HCT116 (cell line): ENCODE results near the gene SDK1. TPM values are rescaled to one million over a fixed set of nuclear protein-coding genes. Genes with fewer than 3 reads are reported as not detected.

Source experiments
- ATAC-seq: fragments of 200-7000 bp; cut with Tn5 transposase; 2 replicates; pipeline ENCODE4 v1.9.1; 2020; ENCODE audit warnings: mild to moderate bottlenecking, moderate library complexity
- BruUV-seq: library from RNA; stranded (reverse); fragments of 400-500 nt; replicated peaks from 2 replicates; lab custom pipeline; 2021; lab: Mats Ljungman, UMichigan
- CTCF ChIA-PET: fragments of 300-600 bp; sonication (Branson Sonifier 250); formaldehyde crosslinking; loops from one replicate; lab custom pipeline; 2021; ENCODE audit warnings: antibody characterized with exemption; lab: Charles Lee
- POLR2A ChIA-PET: fragments of 300-600, 350-600 bp; sonication (Branson Sonifier 250); formaldehyde crosslinking; loops from one replicate; lab custom pipeline; 2021; ENCODE audit warnings: antibody characterized with exemption; lab: Charles Lee
- RAD21 ChIA-PET, 2 experiments: fragments of 300-600 bp; sonication (Branson Sonifier 250); formaldehyde crosslinking; loops; one replicate each; lab custom pipeline; 2023; ENCODE audit warnings: low total read pairs in 2 of 2; ENCODE audit not compliant: uncharacterized antibody in 2 of 2, unreplicated experiment in 2 of 2, low non-redundant PET in 1 of 2; lab: Charles Lee
- DNase-seq: peaks from one replicate; pipeline ENCODE4 v3.0.0-alpha.2; 2010; ENCODE audit warnings: low read depth, low spot score
- H2AFZ ChIP-seq: fragments of 200-600 bp; shearing (Covaris generic), sonication (generic); 2 replicates; pipeline ENCODE4 v1.6.1; 2017; ENCODE audit warnings: low read depth, mixed run types, mixed read lengths, antibody characterized with exemption, low read length; ENCODE audit not compliant: poor library complexity, severe bottlenecking
- H3K27ac ChIP-seq: 2 replicates; pipeline ENCODE4 v1.5.1; 2012; ENCODE audit warnings: low read depth, low read length
- H3K27me3 ChIP-seq: fragments of 200-600 bp; sonication (generic); 2 replicates; pipeline ENCODE4 v1.6.1; 2016; ENCODE audit warnings: mixed run types, low read length, mixed read lengths; ENCODE audit not compliant: insufficient read depth
- H3K36me3 ChIP-seq, 2 experiments: fragments of 200-500 bp in 1 of 2; fragments of 200-600 bp in 1 of 2; sonication (Bioruptor generic) in 1 of 2; sonication (generic) in 1 of 2; 2 replicates each; pipeline versions ENCODE4 v1.5.1 to v1.6.1; 2014 to 2016; ENCODE audit warnings: low read length in 2 of 2, inconsistent platforms in 1 of 2, mixed read lengths in 1 of 2, mixed run types in 1 of 2; ENCODE audit not compliant: insufficient read depth in 2 of 2, control insufficient read depth in 1 of 2
- H3K4me1 ChIP-seq, 2 experiments: fragments of 200-600 bp in 1 of 2; sonication (generic) in 1 of 2; 2 replicates each; pipeline versions ENCODE4 v1.5.1 to v1.6.1; 2012 to 2017; ENCODE audit warnings: low read length in 2 of 2, inconsistent platforms in 1 of 2, mild to moderate bottlenecking in 1 of 2, mixed read lengths in 1 of 2, mixed run types in 1 of 2, moderate library complexity in 1 of 2; ENCODE audit not compliant: insufficient read depth in 2 of 2, control insufficient read depth in 1 of 2
- H3K4me2 ChIP-seq: fragments of 200-600 bp; sonication (generic); 2 replicates; pipeline ENCODE4 v1.6.1; 2017; ENCODE audit warnings: mixed run types, low read length, mixed read lengths
- H3K4me3 ChIP-seq, 2 experiments: fragments of 200-600 bp in 1 of 2; sonication (generic) in 1 of 2; replicated peaks in 1 of 2; 2 replicates each; pipeline ENCODE4 v1.5.1; 2011 to 2016; ENCODE audit warnings: low read length in 2 of 2, control low read depth in 1 of 2, low read depth in 1 of 2, mild to moderate bottlenecking in 1 of 2, mixed read lengths in 1 of 2, mixed run types in 1 of 2
- H3K79me2 ChIP-seq: fragments of 200-600 bp; sonication (generic); 2 replicates; pipeline ENCODE4 v1.6.1; 2017; ENCODE audit warnings: mild to moderate bottlenecking, mixed run types, low read length, moderate library complexity, mixed read lengths; ENCODE audit not compliant: insufficient read depth
- H3K9ac ChIP-seq: fragments of 200-600 bp; sonication (generic); 2 replicates; pipeline ENCODE4 v1.6.1; 2016; ENCODE audit warnings: low read length, mixed read lengths
- H3K9me2 ChIP-seq: fragments of 200-600 bp; sonication (generic), shearing (Covaris generic); 2 replicates; pipeline ENCODE4 v1.6.1; 2017; ENCODE audit warnings: mixed run types, mild to moderate bottlenecking, moderate library complexity; ENCODE audit not compliant: insufficient read depth
- H3K9me3 ChIP-seq, 2 experiments: fragments of 200-500 bp in 1 of 2; fragments of 200-600 bp in 1 of 2; sonication (Bioruptor generic) in 1 of 2; sonication (generic) in 1 of 2; 2 replicates each; pipeline ENCODE4 v1.6.1; 2014 to 2017; ENCODE audit warnings: low read length in 2 of 2, mixed read lengths in 2 of 2, inconsistent platforms in 1 of 2, low read depth in 1 of 2, mild to moderate bottlenecking in 1 of 2, mixed run types in 1 of 2, moderate library complexity in 1 of 2; ENCODE audit not compliant: control insufficient read depth in 1 of 2, insufficient read depth in 1 of 2
- H4K20me1 ChIP-seq: fragments of 200-600 bp; sonication (generic), shearing (Covaris generic); 2 replicates; pipeline ENCODE4 v1.6.1; 2017; ENCODE audit warnings: mixed run types, mild to moderate bottlenecking, moderate library complexity; ENCODE audit not compliant: insufficient read depth
- CEBPB ChIP-seq: IDR thresholded peaks from 2 replicates; pipeline ENCODE4 v1.6.1; 2012; ENCODE audit warnings: low read depth
- EGR1 ChIP-seq: IDR thresholded peaks from 2 replicates; pipeline ENCODE4 v1.6.1; 2012; ENCODE audit warnings: low read depth
- ELF1 ChIP-seq: IDR thresholded peaks from 2 replicates; pipeline ENCODE4 v1.6.1; 2012; ENCODE audit warnings: low read depth, borderline replicate concordance
- EZH2 ChIP-seq: fragments of 200-600 bp; sonication (generic); IDR thresholded peaks from 2 replicates; pipeline ENCODE4 v1.6.1; 2017; ENCODE audit warnings: antibody characterized with exemption, mixed run types
- JUND ChIP-seq: IDR thresholded peaks from 2 replicates; pipeline ENCODE4 v1.6.1; 2012
- POLR2A ChIP-seq: IDR thresholded peaks from 2 replicates; pipeline ENCODE4 v1.7.0; 2011; ENCODE audit warnings: borderline replicate concordance; ENCODE audit not compliant: insufficient read depth, insufficient read length; ENCODE audit errors: extremely low read depth
- POLR2AphosphoS5 ChIP-seq: IDR thresholded peaks from 2 replicates; pipeline ENCODE4 v1.6.1; 2011; ENCODE audit warnings: mild to moderate bottlenecking, low read depth, low read length, moderate library complexity
- RAD21 ChIP-seq: IDR thresholded peaks from 2 replicates; pipeline ENCODE4 v1.6.1; 2012; ENCODE audit warnings: low read depth, mild to moderate bottlenecking
- SP1 ChIP-seq: IDR thresholded peaks from 2 replicates; pipeline ENCODE4 v1.6.1; 2012; ENCODE audit warnings: low read depth
- TCF7L2 ChIP-seq: IDR thresholded peaks from 2 replicates; pipeline ENCODE4 v1.7.0; 2011; ENCODE audit warnings: borderline replicate concordance, inconsistent platforms; ENCODE audit not compliant: insufficient read depth, insufficient read length; ENCODE audit errors: extremely low read depth
- YY1 ChIP-seq: IDR thresholded peaks from 2 replicates; pipeline ENCODE4 v1.6.1; 2011; ENCODE audit warnings: low read length, low read depth, moderate library complexity, mild to moderate bottlenecking; ENCODE audit not compliant: insufficient replicate concordance; ENCODE audit errors: extremely low read depth
- intact Hi-C: fragments of 100-400 bp; cut with micrococcal nuclease; formaldehyde crosslinking; loops from 2 replicates; pipeline ENCODE4 v1.10.0; 2022
- total RNA-seq: library from RNA; stranded (reverse); gene quantifications from one replicate; pipeline ENCODE4 v1.2.1, GENCODE V29; 2021; ENCODE audit not compliant: unreplicated experiment
- TF ChIP-seq, protein P1 (sequence below): IDR thresholded peaks from 2 replicates; pipeline ENCODE4 v1.6.1; 2011; ENCODE audit warnings: mild to moderate bottlenecking, low read length, moderate library complexity; ENCODE audit not compliant: insufficient replicate concordance; ENCODE audit errors: extremely low read depth
- TF ChIP-seq, protein P2 (sequence below): IDR thresholded peaks from 2 replicates; pipeline ENCODE4 v1.6.1; 2012

Gene SDK1
- total RNA-seq, 1 experiment from 2014 or later, result 0.05 TPM

DNA sequence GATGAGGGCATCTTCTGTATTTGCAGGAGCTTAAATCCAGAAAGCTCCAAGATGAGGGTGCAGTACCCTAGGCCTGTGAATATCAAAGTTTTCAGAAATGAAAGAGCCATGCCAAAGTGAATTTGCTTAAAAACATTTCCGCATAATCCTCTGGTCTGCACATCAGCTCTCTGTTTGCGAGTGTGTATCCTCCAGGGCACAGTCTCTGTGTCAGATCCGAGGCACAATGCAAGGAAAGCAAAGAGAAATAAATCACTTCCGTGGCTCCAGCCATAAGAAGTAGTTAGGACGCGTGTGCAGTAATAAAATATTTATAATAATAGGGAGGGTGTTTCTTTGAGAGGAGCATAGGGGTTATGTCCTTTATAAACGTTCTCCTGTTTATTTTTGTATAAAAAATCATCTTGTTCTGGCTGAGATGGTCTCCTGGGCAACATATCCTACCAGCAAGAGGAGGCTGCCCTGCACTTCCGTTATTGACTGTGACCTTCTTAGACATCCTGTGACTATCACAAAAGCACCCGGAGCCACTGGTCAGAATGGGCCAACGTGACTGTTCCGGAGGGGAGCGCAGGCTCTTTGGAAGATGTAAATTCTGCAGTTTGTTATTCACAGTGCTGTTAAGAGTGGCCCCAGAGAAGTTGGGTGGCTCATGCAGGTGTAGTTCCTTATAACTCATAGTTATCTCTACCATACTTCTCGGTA is 713.4 kb downstream of the SDK1 start:
- Histone ChIP-seq H4K20me1 (no peaks in the 10 kb centered on the region), H3K9me2 (no peaks in the 10 kb centered on the region), H3K36me3 (no peaks in the 10 kb centered on the region), H3K4me3 (no peak overlapping the region), H3K27me3 (peaks cover 3% of the 10 kb centered on the region), H3K4me1 (no peaks in the 10 kb centered on the region), H3K4me2 (no peak overlapping the region), H2AFZ (no peak overlapping the region), H3K9ac (no peak overlapping the region), H3K9me3 (no peaks in the 10 kb centered on the region; a peak in 1 of 4 replicates), H3K79me2 (no peaks in the 10 kb centered on the region), H3K27ac (no peak overlapping the region)
- DNase-seq, result no peak
- POLR2A ChIA-PET, result no interaction called here
- TF ChIP-seq YY1 (no peak), ELF1 (no peak), CEBPB (no peak)
- TF ChIP-seq, protein P1, sequence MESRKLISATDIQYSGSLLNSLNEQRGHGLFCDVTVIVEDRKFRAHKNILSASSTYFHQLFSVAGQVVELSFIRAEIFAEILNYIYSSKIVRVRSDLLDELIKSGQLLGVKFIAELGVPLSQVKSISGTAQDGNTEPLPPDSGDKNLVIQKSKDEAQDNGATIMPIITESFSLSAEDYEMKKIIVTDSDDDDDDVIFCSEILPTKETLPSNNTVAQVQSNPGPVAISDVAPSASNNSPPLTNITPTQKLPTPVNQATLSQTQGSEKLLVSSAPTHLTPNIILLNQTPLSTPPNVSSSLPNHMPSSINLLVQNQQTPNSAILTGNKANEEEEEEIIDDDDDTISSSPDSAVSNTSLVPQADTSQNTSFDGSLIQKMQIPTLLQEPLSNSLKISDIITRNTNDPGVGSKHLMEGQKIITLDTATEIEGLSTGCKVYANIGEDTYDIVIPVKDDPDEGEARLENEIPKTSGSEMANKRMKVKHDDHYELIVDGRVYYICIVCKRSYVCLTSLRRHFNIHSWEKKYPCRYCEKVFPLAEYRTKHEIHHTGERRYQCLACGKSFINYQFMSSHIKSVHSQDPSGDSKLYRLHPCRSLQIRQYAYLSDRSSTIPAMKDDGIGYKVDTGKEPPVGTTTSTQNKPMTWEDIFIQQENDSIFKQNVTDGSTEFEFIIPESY, result no peak
- TF ChIP-seq, protein P2, sequence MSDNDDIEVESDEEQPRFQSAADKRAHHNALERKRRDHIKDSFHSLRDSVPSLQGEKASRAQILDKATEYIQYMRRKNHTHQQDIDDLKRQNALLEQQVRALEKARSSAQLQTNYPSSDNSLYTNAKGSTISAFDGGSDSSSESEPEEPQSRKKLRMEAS, result no peak
- intact Hi-C loops, result no loop called here
- CTCF ChIA-PET, result no interaction called here
- RAD21 ChIA-PET, result no interaction called here
- ATAC-seq, result no peak
- BruUV-seq, result no TSS peak

DNA sequence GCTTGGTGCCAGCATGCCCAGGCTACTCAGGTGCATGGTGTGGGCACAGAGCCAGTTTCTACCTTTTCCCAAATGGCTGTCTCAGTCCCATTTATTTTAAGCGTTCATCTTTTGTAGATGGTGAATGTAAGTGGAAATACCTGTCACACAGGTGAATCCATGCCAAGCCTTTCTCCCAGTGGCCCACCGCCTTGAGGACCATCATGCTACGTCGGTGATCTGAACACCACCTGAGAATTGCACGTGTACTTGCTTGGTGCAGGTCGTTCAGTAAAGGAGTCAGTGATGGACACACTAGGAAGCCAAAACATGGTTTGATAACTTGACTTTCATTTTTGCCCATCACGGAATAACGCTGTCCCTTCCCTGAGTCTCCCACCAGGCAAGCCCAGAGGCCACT is 714.3 kb downstream of the SDK1 start:
- no peak overlapping the region for H2AFZ ChIP-seq
- no peaks in the 10 kb centered on the region for H3K79me2 ChIP-seq
- H3K4me3 ChIP-seq, result no peak overlapping the region
- no peak for ATAC-seq
- H4K20me1 ChIP-seq, result no peaks in the 10 kb centered on the region
- H3K27ac ChIP-seq, result no peak overlapping the region
- H3K4me1 ChIP-seq, result no peaks in the 10 kb centered on the region
- H3K27me3 ChIP-seq, result peaks cover 3% of the 10 kb centered on the region
- H3K36me3 ChIP-seq, result no peaks in the 10 kb centered on the region
- no peaks in the 10 kb centered on the region for H3K9me2 ChIP-seq
- CTCF ChIA-PET, result no interaction called here
- RAD21 ChIA-PET, result no interaction called here
- POLR2A ChIA-PET, result no interaction called here
- H3K9ac ChIP-seq, result no peak overlapping the region
- DNase-seq, result no peak
- H3K4me2 ChIP-seq, result no peak overlapping the region
- intact Hi-C loops, result no loop called here
- no peaks in the 10 kb centered on the region; a peak in 1 of 4 replicates for H3K9me3 ChIP-seq
- no TSS peak for BruUV-seq
- TF ChIP-seq POLR2AphosphoS5, result no peak
- no peak for TF ChIP-seq EGR1
- TF ChIP-seq JUND, result no peak
- no peak for TF ChIP-seq RAD21
- no peak for TF ChIP-seq ELF1
- no peak for TF ChIP-seq SP1
- no peak for TF ChIP-seq TCF7L2
- no peak for TF ChIP-seq EZH2
- TF ChIP-seq, protein P2, result no peak
- no peak for TF ChIP-seq POLR2A
- TF ChIP-seq, protein P1, result no peak
